Mesodermal cell (in vitro differentiated cells): ENCODE results near the gene ELOB.
A peak's percentile ranks its signal among the peaks of the same experiment; 100 is the strongest.

Experiments used
- H3K27ac ChIP-seq: 2 replicates; pipeline ENCODE4 v1.7.0; 2013; ENCODE audit warnings: mild to moderate bottlenecking, low read depth, low read length, moderate library complexity; ENCODE audit not compliant: severe bottlenecking
- H3K36me3 ChIP-seq: 2 replicates; pipeline ENCODE4 v1.7.1; 2013; ENCODE audit warnings: mild to moderate bottlenecking, low read length, moderate library complexity; ENCODE audit not compliant: control insufficient read depth, insufficient read depth
- H3K4me1 ChIP-seq: one replicate; pipeline ENCODE4 v1.7.1; 2013; ENCODE audit warnings: mild to moderate bottlenecking, low read length; ENCODE audit not compliant: insufficient read depth, control insufficient read depth, poor library complexity, severe bottlenecking
- H3K4me3 ChIP-seq: 2 replicates; pipeline ENCODE4 v1.7.0; 2013; ENCODE audit warnings: low read length, control low read depth, mild to moderate bottlenecking; ENCODE audit not compliant: insufficient read depth, poor library complexity, severe bottlenecking; ENCODE audit errors: extremely low read depth
- H3K9me3 ChIP-seq: 2 replicates; pipeline ENCODE4 v1.7.1; 2013; ENCODE audit warnings: mild to moderate bottlenecking, low read length, moderate library complexity; ENCODE audit not compliant: control insufficient read depth
- WGBS, 2 experiments: methylation state at CpG; one replicate each; pipeline ENCODE4 v1.1.5; 2013; ENCODE audit warnings: missing lambda C conversion rate in 2 of 2; ENCODE audit not compliant: insufficient coverage in 2 of 2; 5-methylcytosine and 5-hydroxymethylcytosine counted together

Gene ELOB

DNA sequence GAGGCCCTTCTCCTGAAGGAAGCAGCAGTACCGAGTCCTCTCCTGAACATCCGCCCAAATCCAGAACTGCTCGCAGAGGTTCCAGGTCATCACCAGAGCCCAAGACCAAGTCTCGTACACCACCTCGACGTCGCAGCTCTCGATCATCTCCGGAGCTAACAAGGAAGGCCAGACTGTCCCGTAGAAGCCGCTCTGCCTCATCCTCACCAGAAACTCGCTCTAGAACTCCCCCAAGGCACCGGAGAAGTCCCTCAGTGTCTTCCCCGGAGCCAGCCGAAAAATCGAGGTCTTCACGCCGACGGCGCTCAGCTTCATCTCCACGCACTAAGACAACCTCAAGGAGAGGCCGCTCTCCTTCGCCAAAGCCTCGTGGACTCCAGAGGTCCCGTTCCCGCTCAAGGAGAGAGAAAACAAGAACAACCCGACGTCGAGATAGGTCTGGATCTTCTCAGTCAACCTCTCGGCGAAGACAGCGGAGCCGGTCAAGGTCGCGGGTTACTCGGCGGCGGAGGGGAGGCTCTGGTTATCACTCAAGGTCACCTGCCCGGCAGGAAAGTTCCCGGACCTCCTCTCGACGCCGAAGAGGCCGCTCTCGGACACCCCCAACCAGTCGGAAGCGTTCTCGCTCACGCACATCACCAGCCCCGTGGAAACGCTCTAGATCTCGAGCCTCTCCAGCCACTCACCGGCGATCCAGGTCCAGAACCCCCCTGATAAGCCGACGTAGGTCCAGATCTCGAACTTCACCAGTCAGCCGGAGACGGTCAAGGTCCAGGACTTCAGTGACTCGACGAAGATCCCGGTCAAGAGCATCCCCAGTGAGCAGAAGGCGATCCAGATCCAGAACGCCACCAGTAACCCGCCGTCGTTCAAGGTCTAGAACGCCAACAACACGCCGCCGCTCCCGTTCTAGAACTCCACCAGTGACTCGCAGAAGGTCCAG lies 11.3 kb downstream of the ELOB start:
- Histone ChIP-seq H3K4me3 (no peak overlapping the region), H3K9me3 (no peaks in the 10 kb centered on the region), H3K27ac (no peak overlapping the region), H3K4me1 (peaks cover 3% of the 10 kb centered on the region), H3K36me3 (peaks cover 100% of the 10 kb centered on the region)
- 94 to 98% methylated on average over 71 to 72 of the region's 73 CpGs for WGBS, 2 experiments

DNA sequence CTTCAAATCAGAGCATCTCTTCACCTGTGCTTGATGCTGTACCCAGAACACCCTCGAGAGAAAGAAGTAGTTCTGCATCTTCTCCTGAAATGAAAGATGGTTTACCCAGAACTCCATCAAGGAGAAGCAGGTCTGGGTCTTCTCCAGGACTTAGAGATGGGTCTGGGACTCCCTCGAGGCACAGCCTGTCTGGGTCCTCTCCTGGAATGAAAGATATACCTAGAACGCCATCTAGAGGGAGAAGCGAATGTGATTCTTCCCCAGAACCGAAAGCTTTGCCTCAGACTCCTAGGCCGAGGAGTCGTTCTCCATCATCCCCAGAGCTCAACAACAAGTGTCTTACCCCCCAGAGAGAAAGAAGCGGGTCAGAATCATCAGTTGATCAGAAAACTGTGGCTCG lies 12.4 kb downstream of the ELOB start:
- Histone ChIP-seq H3K36me3 (peaks cover 100% of the 10 kb centered on the region), H3K4me1 (peaks cover 3% of the 10 kb centered on the region), H3K9me3 (no peaks in the 10 kb centered on the region), H3K4me3 (no peak overlapping the region), H3K27ac (no peak overlapping the region)
- 93 to 98% methylated on average over 7 to 8 of the region's 9 CpGs for WGBS, 2 experiments

DNA sequence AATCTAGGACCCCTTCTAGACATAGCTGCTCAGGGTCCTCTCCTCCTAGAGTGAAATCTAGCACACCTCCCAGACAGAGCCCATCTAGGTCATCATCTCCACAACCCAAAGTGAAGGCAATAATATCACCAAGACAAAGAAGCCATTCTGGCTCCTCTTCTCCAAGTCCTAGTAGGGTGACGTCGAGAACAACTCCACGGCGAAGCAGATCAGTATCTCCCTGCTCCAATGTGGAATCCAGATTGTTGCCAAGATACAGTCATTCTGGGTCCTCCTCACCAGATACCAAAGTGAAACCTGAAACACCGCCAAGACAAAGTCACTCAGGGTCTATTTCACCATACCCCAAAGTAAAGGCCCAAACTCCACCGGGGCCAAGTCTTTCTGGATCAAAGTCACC lies 13.9 kb downstream of the ELOB start:
- Histone ChIP-seq H3K36me3 (peaks cover 100% of the 10 kb centered on the region), H3K9me3 (no peaks in the 10 kb centered on the region), H3K27ac (no peak overlapping the region), H3K4me3 (no peak overlapping the region), H3K4me1 (peaks cover 3% of the 10 kb centered on the region)
- 94 to 97% methylated on average over 6 of the region's 6 CpGs for WGBS, 2 experiments

DNA sequence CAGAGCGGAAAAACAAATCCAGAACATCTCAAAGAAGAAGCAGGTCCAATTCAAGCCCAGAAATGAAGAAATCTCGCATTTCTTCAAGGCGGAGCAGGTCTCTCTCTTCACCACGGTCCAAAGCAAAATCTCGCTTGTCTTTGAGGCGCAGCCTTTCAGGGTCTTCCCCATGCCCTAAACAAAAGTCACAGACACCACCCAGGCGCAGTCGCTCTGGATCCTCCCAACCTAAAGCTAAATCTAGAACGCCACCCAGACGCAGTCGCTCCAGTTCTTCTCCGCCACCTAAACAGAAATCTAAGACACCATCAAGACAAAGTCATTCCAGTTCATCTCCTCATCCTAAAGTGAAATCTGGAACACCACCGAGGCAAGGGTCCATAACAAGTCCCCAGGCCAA lies 14.4 kb downstream of the ELOB start:
- Histone ChIP-seq H3K36me3 (peaks cover 100% of the 10 kb centered on the region), H3K9me3 (no peaks in the 10 kb centered on the region), H3K4me3 (no peak overlapping the region), H3K4me1 (peaks cover 3% of the 10 kb centered on the region), H3K27ac (no peak overlapping the region)
- WGBS, 2 experiments, result 96% methylated on average over 13 of the region's 13 CpGs

GRCh38 chr16:2761886-2762583 lies 15.0 kb downstream of the ELOB start:
- Histone ChIP-seq H3K27ac (no peak overlapping the region), H3K4me1 (peaks cover under 1% of the 10 kb centered on the region), H3K9me3 (no peaks in the 10 kb centered on the region), H3K36me3 (peaks cover 100% of the 10 kb centered on the region), H3K4me3 (no peak overlapping the region)
- WGBS, 2 experiments, result 97 to 98% methylated on average over 41 to 42 of the region's 42 CpGs

DNA sequence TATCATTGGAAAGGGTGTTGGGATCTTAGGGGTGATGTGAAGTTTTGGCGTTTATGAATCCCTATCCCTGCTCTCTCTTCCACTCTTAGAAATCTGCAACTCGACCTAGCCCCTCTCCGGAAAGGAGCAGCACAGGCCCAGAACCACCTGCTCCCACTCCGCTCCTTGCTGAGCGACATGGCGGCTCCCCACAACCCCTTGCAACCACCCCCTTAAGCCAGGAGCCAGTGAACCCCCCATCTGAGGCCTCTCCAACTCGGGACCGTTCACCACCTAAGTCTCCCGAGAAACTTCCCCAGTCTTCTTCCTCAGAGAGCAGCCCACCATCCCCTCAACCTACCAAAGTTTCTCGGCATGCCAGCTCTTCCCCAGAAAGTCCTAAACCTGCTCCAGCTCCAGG lies 15.6 kb downstream of the ELOB start:
- Histone ChIP-seq H3K4me3 (no peak overlapping the region), H3K27ac (no peak overlapping the region), H3K9me3 (no peaks in the 10 kb centered on the region), H3K4me1 (no peaks in the 10 kb centered on the region), H3K36me3 (peaks cover 100% of the 10 kb centered on the region)
- WGBS, 2 experiments, result 96 to 100% methylated on average over 1 to 7 of the region's 10 CpGs

GRCh38 chr16:2757344-2757743 lies 19.7 kb downstream of the ELOB start:
- Histone ChIP-seq H3K36me3 (peaks cover 84% of the 10 kb centered on the region), H3K4me1 (peaks cover 9% of the 10 kb centered on the region), H3K4me3 (no peak overlapping the region), H3K9me3 (no peaks in the 10 kb centered on the region), H3K27ac (no peak overlapping the region)
- 98% methylated on average over 11 of the region's 11 CpGs for WGBS, 2 experiments

- 97% methylated on average over 30 of the region's 30 CpGs for WGBS, 2 experiments
- peaks cover 75% of the 10 kb centered on the region for H3K36me3 ChIP-seq
Measured at GRCh38 chr16:2756288-2757015, 20.6 kb downstream of the ELOB start.

GRCh38 chr16:2755158-2755557 lies 21.9 kb downstream of the ELOB start:
- 64 to 68% methylated on average over 3 of the region's 3 CpGs for WGBS, 2 experiments
- H3K4me1 ChIP-seq, result peaks cover 16% of the 10 kb centered on the region
- peaks cover 62% of the 10 kb centered on the region for H3K36me3 ChIP-seq
- peak overlapping the region; percentile 90 for H3K4me3 ChIP-seq
- H3K9me3 ChIP-seq, result no peaks in the 10 kb centered on the region
- no peak overlapping the region for H3K27ac ChIP-seq

More at GRCh38 chr16:2756288-2757015, 20.6 kb downstream of the ELOB start:
- Histone ChIP-seq H3K9me3 (no peaks in the 10 kb centered on the region), H3K4me3 (no peak overlapping the region), H3K4me1 (peaks cover 10% of the 10 kb centered on the region), H3K27ac (no peak overlapping the region)

DNA sequence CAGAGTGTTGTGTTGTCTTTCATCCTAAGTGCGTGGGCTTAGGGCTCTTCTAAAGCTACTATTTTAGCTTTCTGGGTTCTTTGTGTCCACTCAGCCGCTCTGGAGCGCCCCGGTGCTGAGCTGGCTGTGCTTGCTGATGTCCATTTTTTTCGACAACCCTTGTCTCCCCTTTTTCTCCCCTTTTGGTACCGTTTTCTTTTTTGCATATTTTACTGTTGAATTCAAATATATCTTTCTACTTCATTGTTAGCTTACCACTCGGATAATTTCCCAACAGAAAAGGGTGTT lies 23.4 kb downstream of the ELOB start:
- Histone ChIP-seq H3K9me3 (no peaks in the 10 kb centered on the region), H3K4me1 (peaks cover 16% of the 10 kb centered on the region), H3K36me3 (peaks cover 47% of the 10 kb centered on the region), H3K27ac (peak overlapping the region; percentile 100), H3K4me3 (peak overlapping the region; percentile 90)
- WGBS, 2 experiments, result 0% methylated on average over 4 of the region's 7 CpGs
